ENCODE measurements around the gene STAC2. TPM values are rescaled to one million over a fixed set of nuclear protein-coding genes. Genes with fewer than 3 reads are reported as not detected.
A peak's percentile ranks its signal among the peaks of the same experiment; 100 is the strongest.

Gene STAC2
- total and polyA plus RNA-seq, 2 of the 13 experiments (the other 11 are each of a cell fraction or from before 2014, with no cell fraction given), result not detected

DNA sequence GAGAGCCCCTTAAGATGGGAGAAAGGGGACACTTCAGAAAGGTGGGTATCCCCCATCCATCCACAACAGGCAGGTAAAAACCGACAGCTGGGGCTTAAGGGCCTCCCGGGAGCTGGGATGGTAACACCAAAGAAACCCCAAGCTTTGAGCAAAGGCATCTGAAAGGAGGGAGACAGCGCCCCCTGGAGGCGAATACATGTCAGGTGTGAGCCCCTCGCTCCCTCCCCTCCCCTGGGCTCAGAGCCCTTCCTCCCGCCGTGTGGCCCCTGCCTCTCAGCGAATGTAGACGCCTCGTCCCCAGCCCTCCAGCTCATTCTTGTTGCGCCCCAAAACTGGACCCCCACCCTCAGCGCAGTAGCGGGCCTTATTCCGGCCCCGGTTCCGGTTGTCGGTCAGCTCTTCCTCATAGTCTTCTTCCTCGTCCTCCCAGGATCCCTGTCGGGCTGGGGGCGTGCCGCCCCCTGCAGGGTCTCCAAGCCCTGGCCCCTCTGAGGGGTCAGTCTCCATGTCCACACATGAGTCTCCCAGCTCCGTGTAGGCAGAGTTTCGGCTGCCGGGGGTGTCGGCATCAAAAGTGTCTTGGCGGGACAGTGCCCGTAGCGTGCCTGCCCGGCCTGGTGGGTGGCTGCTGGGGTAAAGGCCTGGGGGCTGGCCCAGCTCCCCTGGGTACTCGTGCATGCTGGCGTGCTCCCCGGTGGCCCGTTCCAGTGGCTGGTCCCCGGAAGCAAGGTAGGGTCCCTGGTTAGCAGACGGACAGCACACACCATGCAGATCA is 50.6 kb downstream of the STAC2 start (continued):
- TF ChIP-seq ZBTB33 (CRISPR knock-in tag; IDR thresholded peaks at IDR 0.05), result 0 out of 2 replicates have a peak, but pooled peaks have one; percentile 34
- TF ChIP-seq, protein P1, sequence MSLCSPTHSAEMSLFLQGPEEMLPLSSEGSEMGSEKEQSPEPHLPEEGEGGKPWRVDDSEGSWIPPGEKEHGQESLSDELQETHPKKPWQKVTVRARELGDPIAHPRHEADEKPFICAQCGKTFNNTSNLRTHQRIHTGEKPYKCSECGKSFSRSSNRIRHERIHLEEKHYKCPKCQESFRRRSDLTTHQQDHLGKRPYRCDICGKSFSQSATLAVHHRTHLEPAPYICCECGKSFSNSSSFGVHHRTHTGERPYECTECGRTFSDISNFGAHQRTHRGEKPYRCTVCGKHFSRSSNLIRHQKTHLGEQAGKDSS (CRISPR knock-in tag; IDR thresholded peaks at IDR 0.05; ENCODE audit: borderline replicate concordance, low read depth), result no peak
- no peak for TF ChIP-seq HOXD1 (CRISPR knock-in tag; IDR thresholded peaks at IDR 0.05)
- TF ChIP-seq SNAPC2 (CRISPR knock-in tag; IDR thresholded peaks at IDR 0.05), result no peak
- no peak for TF ChIP-seq ZBTB25 (CRISPR knock-in tag; IDR thresholded peaks at IDR 0.05)
- no peak for TF ChIP-seq GMEB2 (CRISPR knock-in tag; IDR thresholded peaks at IDR 0.05; ENCODE audit: low read depth)
- TF ChIP-seq, protein P2, sequence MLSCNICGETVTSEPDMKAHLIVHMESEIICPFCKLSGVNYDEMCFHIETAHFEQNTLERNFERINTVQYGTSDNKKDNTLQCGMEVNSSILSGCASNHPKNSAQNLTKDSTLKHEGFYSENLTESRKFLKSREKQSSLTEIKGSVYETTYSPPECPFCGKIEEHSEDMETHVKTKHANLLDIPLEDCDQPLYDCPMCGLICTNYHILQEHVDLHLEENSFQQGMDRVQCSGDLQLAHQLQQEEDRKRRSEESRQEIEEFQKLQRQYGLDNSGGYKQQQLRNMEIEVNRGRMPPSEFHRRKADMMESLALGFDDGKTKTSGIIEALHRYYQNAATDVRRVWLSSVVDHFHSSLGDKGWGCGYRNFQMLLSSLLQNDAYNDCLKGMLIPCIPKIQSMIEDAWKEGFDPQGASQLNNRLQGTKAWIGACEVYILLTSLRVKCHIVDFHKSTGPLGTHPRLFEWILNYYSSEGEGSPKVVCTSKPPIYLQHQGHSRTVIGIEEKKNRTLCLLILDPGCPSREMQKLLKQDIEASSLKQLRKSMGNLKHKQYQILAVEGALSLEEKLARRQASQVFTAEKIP (CRISPR knock-in tag; IDR thresholded peaks at IDR 0.05; ENCODE audit: borderline replicate concordance), result no peak
- TF ChIP-seq PBX3 (CRISPR knock-in tag; IDR thresholded peaks at IDR 0.05; ENCODE audit: borderline replicate concordance), result no peak
- TF ChIP-seq ZNF598 (CRISPR knock-in tag; IDR thresholded peaks at IDR 0.05; ENCODE audit: borderline replicate concordance), result 0 out of 2 replicates have a peak, but pooled peaks have one; percentile 49
- TF ChIP-seq ZNF547 (CRISPR knock-in tag; IDR thresholded peaks at IDR 0.05), result no peak
- no peak for TF ChIP-seq SNRNP70 (IDR thresholded peaks at IDR 0.05; ENCODE audit: low read depth, low read length)
- TF ChIP-seq ZNF839 (CRISPR knock-in tag; IDR thresholded peaks at IDR 0.05; ENCODE audit: borderline replicate concordance), result no peak
- TF ChIP-seq SMC3 (IDR thresholded peaks at IDR 0.05; ENCODE audit: low read length), result peak; percentile 36; the same call in 1 of the 2 replicates
- TF ChIP-seq MAFK (conservative IDR thresholded peaks at IDR 0.05 in 1 of 2, IDR thresholded peaks at IDR 0.05 in 1 of 2; ENCODE audit: low read length in 2 of 2), result no peak
- peak; percentile 16; the same call in 1 of the 2 replicates for TF ChIP-seq KDM2A (CRISPR knock-in tag; IDR thresholded peaks at IDR 0.05; ENCODE audit: borderline replicate concordance, low read depth)
- TF ChIP-seq, protein P3, sequence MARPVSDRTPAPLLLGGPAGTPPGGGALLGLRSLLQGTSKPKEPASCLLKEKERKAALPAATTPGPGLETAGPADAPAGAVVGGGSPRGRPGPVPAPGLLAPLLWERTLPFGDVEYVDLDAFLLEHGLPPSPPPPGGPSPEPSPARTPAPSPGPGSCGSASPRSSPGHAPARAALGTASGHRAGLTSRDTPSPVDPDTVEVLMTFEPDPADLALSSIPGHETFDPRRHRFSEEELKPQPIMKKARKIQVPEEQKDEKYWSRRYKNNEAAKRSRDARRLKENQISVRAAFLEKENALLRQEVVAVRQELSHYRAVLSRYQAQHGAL (CRISPR knock-in tag; IDR thresholded peaks at IDR 0.05; ENCODE audit: not compliant biosample characterization), result no peak
